ENCODE results near the gene NPM1.

Gene NPM1

DNA sequence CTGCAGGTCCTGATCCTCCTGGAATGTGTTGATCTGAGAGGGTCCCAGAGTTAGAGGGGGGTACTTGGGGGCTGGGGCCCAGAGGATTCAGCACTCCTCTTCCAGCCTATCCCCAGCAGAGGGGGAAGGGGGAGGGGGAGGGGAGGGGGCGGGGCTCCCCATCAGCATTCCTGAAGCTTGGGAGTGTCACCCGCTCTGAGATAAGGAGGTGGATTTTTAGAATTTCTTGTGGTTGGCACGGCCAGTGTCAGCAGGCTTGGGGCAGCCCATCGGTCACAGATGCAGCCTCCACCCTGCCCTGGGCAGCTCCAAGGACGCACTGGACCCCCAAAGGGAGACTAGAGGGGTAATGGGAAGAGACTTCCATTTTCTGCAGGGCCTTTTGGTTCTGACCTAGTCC is 37.1 kb downstream of the NPM1 start:
- in situ Hi-C loops (cut with MboI; ENCODE audit: low sequenced_read_pairs) = loop anchor here (25.0 kb wide), 2 partner anchors 488 to 613 kb away; no protein-coding TSS in a partner anchor

DNA sequence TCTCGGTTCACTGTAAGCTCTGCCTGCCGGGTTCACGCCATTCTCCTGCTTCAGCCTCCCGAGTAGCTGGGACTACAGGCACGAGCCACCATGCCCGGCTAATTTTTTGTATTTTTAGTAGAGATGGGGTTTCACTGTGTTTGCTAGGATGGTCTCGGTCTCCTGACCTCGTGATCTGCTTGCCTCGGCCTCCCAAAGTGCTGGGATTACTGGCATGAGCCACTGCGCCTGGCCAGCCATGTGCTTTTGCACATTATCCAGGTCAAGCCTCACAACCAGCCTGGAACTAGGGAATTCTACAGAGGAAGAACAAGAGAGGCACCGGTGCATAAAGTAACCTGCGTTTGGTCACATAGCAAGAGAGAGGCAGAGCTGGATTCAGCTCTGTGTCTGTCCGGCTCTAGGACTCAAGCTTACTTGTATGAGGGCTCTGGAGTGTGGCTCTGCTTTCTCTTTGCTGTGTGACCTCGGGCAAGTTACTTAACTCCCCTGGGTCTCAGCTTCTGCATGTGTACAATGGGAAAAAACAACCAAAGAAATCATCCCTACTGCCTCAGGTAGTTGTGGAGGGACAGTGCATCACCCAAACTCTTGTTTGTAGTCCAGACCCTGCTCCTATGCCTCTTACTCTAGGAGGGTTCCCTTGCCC is 38.1 kb downstream of the NPM1 start:
- in situ Hi-C loops (cut with MboI; ENCODE audit: low sequenced_read_pairs) = no loop called here

DNA sequence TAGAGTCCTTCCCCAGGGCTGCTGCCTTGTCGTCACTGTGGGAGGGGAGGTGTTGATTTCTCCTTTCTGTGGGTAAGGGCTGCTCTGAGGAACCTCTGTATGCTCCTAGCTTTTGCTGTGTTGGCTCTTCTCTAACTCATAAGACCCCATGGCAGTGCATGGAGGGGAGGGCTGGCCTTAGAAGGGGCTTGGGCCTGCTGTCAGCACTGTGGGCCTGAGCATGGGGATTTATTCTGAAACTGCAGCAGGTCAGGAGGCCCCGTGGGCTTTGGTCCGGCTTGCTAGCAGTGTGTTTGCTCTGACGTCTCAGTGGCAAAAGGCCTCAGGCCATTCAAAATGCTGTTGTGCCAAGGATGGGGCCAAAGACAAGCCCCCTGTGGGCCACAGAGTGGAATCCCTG is 38.6 kb downstream of the NPM1 start:
- in situ Hi-C loops (cut with MboI; ENCODE audit: low sequenced_read_pairs) = no loop called here

DNA sequence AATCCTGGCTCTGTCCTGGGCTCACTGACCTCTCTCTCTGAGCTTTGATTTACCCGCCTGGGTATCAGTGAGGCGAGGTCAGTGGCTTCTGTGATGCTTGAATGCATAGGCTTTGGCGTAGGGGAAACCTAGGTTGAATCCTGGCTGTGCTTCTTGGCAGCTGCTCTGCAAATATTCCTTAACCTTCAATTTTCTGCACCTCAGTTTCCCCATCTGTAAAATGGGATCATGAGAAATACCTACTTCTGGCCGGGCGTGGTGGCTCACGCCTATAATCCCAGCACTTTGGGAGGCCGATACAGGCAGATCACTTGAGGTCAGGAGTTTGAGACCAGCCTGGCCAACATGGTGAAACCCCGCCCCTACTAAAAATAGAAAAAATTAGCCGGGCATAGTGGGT is 39.0 kb downstream of the NPM1 start:
- in situ Hi-C loops (cut with MboI; ENCODE audit: low sequenced_read_pairs) = no loop called here

DNA sequence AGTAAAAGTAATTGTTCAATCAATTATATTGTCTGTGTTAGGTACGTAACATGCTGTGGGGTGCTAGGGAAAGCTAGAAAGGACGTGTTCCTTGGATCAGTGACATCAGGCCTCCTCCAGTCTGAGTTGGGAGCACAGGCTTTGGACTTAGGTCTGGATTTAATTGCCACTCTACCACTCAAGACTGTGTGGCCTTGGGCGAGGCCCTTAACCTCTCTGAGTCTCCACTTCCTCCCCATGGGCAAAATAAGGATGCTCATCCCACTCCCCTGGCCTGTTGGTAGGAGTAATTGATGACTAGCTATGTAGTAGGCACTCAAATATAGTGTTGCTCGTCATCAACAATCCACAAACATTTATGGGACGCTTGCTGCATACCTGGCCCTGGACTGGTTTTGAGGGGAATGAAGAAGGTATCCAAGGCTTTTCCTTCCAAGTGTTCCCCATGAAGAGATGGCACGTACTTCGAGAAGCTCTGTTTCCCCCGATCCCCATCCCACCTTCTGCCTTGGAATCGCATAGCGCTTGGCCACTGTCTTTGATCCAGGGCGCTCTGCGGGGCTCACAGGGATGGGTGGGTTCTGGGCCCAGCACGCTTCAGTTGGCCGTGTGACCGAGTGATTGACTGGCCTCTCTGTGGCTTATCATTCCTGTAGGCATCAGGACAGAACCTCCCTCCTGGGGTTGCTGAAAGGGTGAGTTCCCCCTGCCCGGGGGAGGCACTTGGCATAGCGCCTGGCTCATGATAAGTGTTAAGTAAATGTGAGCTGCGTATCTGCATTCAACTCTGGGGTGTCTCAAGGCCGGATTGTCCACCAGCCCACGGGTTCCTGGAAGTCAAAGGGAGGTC is 39.9 kb downstream of the NPM1 start:
- in situ Hi-C loops (cut with MboI; ENCODE audit: low sequenced_read_pairs) = no loop called here

DNA sequence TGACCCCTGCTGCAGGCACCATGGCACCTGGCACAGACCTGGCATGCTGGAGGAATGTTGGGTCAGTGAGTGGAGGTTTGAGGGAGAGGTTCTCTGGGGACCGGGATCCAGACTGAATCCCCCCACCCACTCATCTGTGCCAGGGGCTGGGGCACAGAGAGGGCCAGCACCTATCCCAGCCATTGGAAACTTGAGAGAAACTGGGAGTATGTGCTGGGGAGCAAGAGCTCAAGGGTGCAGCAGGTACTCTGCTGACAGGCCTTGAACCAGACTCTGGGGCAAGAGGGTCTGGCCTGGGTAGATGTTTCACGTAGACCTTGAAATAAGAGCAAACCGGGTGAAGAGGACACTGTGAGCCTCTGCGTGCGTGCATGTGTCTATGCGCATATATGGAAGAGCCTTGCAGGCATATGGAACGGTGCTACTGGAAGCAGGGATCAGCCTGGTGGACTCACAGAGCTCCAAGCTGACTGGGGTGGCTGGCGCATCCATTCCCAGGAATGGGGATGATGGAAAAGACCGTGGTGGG is 40.6 kb downstream of the NPM1 start:
- in situ Hi-C loops (cut with MboI; ENCODE audit: low sequenced_read_pairs) = no loop called here

DNA sequence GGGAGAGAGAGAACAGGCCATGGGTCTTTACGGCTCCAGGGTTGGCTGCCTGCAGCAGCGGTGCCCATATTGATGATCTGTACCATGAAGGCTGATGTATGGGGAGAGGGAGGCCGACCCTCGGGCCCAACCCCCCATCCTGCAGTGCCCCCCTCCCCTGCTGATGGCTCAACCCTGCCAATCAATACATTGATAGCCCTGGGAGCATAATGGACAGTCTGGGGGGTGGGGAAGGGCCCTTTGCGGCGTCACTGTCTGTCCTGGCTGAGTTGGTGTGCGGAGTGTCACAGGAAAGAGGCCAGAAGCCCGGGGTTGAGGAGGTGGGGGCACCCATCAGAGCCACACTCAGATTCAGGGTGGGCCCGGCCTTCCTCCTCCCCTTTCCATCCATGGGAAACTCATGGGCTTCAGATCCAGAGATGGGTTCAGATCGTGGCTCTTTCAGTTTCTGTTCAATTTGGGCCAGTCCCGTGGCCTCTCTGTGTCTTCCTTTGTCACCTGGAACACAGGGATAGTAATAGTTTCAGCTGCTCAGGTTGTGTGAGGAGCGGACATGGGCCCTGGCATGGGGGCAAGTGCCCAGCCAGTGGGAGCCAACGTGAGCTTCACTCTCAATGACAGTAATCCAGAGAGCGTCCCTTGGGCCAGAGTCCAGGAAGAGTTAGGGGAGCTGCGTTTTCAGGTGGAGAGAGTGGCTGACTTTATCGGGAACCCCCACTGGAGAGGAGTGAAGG is 41.3 kb downstream of the NPM1 start:
- in situ Hi-C loops (cut with MboI; ENCODE audit: low sequenced_read_pairs) = no loop called here

DNA sequence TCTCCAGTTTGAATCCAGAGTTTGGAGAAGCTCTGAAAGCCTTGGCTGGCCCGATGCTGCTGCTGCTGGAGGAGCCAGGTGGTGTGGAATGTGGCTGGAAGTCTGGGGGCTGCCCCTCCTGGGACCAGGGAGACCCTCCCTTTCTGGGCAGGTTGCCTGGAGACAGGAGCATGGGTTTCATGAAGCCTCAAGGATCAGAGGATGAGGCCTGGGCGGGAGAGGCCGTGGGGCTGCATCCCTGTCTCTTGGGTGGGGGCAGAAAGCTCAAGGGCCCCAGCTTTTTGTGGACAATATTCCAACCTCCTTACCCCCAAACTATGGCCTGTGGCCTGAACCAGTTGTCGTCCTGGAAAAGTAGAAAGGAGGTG is 41.9 kb downstream of the NPM1 start:
- in situ Hi-C loops (cut with MboI; ENCODE audit: low sequenced_read_pairs) = no loop called here

DNA sequence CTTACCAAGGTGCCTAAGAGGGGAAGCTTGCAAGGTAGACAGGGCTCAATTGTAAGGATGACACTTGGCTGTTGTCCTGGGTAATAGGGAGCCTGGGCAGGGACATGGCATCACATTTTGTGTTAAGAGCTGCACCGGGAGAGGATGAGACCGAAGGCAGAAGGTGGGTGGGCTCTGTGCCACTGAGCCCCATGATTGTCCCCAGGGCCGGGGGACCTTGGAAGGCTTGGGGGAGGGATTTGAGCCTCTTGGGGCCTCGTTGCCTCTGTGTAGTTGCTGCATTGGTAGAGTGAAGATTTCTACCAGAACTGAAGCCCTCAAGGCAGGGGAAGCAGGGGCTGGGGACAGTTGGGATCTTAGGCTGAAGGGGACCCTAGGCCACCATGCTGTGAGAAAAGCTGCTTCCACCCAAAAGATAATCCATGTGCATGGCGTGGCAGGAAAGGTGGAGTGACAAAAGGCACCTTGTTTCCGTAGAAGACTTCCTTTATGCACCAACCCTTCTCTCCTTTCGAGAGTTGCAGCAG is 43.7 kb downstream of the NPM1 start:
- in situ Hi-C loops (cut with MboI; ENCODE audit: low sequenced_read_pairs) = no loop called here

DNA sequence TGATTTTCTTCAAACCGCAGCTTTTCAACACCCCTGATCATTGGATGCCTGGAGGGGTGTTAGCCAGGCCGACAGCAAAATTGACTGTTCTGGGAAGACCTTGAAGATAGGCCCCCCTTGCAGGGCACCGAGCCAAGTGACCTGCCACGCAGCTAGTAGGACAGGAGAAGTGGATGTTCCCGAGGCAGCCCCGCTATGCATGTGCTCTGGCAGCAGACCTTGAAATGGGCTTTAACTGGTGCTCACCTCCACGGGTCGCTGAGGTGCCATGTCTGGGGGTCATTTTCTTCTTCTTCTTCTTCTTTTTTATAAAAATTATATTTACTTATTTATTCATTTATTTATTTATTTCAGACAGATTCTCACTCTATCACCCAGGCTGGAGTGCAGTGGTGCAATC is 44.4 kb downstream of the NPM1 start:
- in situ Hi-C loops (cut with MboI; ENCODE audit: low sequenced_read_pairs) = no loop called here

DNA sequence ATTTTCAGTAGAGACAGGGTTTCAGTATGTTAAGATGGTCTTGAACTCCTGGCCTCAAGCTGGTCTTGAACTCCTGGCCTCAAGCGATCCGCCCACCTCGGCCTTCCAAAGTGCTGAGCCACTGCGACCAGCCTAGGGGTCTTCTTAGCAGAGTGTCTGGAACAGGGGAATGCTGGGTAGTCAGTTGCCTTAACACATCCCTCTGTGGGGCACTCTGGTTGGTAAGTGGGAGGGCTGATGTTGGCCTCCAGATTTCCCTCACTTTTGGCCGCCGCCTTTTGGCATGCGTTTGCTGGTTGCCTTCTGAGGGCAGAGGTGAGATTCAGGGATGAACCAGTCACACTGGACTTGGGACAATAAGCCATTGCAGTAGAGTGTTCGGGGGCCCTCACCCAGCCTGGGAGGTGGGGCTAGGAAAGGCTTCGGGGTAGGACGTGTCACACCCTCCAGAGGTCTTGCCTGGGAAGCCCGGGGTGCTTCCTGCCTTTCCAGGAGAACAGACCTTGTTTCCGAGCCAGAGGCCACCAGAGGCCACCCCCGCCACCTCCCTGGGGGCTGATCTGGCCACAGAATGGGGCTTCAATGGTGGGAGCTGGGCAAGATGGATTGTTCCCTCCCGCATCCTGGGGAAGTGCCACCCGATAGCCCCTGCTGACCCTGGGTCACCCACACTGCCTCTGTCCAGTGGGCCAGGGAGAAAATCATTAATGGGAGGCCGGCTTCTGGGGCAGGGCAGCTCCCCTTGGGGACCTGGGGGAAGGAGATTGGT is 45.1 kb downstream of the NPM1 start:
- in situ Hi-C loops (cut with MboI; ENCODE audit: low sequenced_read_pairs) = no loop called here

DNA sequence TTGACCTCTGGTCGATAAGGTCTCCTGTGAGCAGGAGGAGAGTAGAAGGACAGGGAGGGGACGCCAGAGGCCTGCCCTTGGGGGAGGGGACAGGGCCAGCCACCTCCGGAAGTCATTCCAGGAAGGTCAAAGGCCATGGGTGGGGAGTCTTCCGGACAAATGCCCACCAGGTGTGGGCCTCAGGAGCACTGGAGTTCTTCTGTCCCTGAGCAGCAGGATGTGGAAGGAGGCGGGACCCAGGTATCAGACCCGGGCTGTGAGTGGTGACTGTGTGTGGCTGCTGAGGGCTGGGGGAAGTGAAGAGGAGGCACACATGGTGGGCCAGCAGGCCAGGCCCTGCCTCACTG is 45.7 kb downstream of the NPM1 start:
- in situ Hi-C loops (cut with MboI; ENCODE audit: low sequenced_read_pairs) = no loop called here

DNA sequence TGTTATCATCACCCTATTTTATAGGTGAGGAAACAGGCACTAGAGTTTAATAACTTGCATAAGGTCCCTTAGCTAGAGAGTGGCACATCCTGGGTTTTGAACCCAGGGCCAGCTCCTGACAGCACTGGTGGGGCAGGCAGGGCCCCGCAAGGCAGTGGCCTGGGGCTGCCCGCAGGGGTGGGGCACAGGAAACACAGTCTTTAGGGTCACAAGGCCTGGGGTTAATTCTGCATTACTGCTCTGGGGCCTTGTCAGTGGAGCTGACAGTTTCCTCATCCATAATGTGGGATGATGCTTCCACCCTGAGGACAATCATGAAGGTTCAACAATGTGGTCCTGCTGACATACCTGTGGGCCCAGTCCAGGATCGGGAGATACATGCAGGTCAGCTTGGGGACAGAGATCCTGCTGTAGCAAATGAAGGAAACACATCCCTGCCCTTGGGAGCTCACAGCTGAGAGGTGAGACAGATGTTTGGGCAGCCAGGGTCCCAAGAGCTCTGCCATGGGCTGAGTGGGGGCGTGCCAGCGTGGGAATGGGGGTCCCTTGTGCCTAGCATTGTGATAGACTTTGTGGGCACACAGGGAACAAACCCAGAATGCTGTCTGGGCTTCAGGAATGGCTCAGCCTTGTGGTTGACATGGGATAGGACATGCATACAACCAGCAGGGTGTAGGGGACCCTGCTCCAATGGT is 46.5 kb downstream of the NPM1 start:
- in situ Hi-C loops (cut with MboI; ENCODE audit: low sequenced_read_pairs) = no loop called here

DNA sequence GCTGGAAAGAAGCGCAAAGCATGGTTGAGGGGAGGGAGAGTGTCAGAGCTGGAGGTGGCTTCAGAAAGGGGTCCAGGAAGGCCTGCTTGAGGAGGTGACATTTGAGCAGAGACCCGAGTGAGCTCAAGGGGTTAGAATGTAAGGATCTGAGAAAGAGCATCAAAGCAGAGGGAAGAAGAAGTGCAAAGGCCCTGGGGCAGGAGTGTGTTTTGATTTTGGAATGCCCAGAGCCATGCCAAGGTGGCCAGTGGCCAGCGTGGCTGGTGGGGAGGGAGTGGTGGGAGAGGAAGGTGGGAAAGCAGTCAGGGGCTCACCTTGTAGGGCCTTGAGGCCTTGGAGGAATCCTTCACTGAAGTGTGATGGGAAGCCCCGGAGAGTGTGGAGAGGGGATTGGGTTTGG is 47.2 kb downstream of the NPM1 start:
- in situ Hi-C loops (cut with MboI; ENCODE audit: low sequenced_read_pairs) = no loop called here

DNA sequence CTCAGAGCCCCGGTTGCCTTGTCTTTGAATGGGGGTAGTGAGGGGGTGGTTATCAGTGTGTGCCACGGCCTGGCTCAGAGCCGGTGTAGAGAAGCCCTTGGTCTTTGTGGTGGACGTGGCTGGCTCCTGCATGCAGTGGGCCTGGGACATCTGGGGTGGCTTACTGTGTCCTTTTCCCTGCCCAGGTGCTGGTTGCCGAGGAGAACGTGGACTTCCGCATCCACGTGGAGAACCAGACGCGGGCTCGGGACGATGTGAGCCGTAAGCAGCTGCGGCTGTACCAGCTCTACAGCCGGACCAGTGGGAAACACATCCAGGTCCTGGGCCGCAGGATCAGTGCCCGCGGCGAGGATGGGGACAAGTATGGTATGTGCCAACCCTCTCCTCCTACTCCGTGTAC is 48.3 kb downstream of the NPM1 start:
- in situ Hi-C loops (cut with MboI; ENCODE audit: low sequenced_read_pairs) = no loop called here

DNA sequence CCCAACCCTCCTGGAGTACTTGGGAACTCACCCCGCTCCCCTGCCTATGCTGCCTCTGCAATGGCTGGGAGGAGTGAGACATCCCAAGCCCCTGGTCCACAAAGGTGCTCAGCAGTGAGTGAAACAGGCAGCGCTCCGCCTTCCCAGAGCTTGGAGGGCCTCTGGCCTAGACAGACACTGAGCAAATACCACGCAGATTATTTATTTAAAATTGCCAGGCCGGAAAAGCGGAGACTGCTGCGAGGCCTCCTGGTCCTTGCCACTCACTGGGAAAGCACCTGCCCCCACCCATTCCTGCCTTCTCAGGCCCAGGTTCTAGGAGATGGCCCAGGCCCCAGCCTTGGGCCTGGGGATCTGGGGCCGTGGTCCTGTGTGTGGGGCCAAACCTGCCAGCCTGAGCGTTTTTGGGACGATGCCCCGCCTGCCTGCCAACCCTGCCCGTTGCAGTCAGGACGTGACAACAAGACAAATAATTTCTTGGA is 49.2 kb downstream of the NPM1 start:
- in situ Hi-C loops (cut with MboI; ENCODE audit: low sequenced_read_pairs) = no loop called here

DNA sequence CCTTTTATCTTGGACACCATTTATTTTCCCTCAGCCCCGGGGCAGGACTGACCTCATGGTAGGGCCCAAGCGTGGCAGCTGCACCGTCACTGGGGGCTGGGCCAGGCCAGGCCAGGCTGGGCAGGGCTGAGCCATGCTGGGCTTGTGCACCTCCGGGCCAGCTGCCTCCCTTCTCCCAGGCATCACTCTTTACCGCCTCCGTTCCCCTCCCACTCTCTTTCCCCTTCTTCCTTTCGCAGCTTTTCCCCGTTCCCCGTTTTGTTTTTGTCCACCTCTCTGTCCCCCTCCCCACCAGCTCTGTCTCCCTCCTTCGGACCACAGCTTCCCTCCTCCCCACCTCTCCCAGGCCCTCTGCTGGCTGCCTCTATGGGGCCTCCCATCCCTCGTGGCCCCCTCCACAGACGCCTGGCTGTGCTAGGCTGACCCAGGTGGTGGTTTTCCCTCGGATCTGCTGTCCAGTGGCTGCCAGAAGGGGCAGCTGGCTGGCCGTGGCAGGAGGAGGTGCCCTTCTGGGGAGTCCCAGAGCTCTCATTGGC is 49.7 kb downstream of the NPM1 start:
- in situ Hi-C loops (cut with MboI; ENCODE audit: low sequenced_read_pairs) = no loop called here

DNA sequence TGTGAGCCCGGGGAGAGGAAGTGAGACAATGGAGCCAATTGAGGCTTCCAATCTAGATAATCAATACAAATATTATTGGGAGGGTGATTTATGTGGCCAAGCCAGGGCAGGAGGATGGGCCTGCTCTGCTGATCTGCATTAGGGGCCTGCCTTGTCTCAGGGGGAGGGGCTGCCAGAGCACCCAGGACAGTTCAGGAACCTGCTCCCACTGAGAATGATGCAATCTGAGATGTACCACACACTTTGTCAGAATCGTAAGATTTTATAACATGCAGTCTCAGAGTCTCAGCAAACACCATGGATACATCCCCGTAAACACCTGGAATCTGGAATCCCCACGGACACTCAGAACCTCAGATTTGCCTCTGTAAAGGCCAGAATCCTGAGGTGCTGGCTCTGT is 51.1 kb downstream of the NPM1 start:
- in situ Hi-C loops (cut with MboI; ENCODE audit: low sequenced_read_pairs) = no loop called here

DNA sequence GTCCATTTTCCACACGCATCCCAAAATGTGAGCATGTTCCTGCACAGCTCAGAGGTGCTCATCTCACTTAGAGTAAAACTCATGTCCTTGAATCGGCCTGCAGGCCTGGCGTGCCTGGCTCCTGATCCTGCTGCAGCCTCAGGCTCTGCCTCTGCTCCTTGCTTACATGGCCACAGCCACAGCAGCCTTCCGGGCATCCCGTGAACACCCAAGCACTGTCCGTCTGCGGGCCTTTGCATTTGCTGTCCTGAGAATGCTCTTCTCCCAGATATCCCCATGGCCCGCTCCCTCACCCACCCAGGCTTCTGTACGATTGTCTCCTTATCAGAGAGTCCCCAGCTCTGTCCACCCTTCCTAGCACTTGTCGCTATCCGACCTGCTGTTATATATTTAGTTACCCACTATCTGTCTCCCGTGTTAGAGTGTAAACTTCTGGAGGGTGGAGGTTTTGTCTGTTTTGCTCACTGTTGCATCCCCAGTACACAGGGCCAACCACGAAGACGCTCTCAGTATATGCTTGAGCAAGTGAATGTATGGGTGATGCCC is 53.7 kb downstream of the NPM1 start:
- in situ Hi-C loops (cut with MboI; ENCODE audit: low sequenced_read_pairs) = no loop called here

All from HL-60/S4 treated with phorbol 12-myristate 13-acetate at 8.2 ng/mL for 4 days and 3 days (cell line).